KG1 (cell line): Measurements from ENCODE around the gene BEND6.
A peak's percentile ranks its signal among the peaks of the same experiment; 100 is the strongest.
"Not testable (repeated sequence)": the region's sequence is repeated elsewhere in the genome, so short reads cannot be mapped to it uniquely, and the experiment has no call there.

Source experiments
- DNase-seq: peaks from one replicate; lab custom pipeline; 2025; lab: John Stamatoyannopoulos, UW

BEND6 gene

DNA sequence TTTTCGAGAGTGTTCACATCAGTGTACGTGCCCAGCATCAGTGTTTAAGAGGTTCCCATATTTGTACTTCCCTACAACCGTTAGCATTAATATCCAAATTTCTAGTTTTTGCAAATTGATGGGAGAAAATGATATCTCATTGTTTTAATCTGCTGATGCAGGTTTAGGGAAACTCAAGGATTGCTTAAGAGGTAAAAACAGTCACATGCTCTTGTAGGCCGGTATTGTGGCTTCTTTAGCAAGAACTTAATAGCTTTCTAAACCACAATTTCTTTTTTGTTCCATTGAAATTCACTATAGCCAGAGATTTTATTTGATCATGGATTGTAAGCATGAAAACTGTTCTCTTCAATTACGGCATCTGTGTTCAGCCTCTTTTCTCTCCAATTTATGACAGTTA lies 29.5 kb downstream of the BEND6 start:
- DNase-seq: no peak

DNA sequence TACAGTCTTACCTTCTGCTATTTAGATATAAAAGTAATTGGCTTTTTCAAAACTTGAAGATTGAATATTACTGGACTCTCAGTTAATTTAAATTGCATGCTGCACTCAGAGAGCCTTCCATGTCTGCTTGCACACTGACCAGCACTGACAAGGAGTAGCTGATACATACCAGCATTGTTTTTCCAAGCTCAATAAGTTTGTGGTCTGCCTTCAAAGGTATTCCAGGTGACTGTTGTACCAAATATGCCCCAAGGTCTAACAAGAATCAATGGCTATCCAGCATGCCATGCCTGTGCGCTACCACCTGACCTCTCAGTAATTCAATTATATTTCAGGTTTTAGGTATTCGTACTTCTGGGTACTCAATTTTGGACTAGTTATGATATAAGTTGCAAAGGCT lies 30.0 kb downstream of the BEND6 start:
- DNase-seq: no peak

DNA sequence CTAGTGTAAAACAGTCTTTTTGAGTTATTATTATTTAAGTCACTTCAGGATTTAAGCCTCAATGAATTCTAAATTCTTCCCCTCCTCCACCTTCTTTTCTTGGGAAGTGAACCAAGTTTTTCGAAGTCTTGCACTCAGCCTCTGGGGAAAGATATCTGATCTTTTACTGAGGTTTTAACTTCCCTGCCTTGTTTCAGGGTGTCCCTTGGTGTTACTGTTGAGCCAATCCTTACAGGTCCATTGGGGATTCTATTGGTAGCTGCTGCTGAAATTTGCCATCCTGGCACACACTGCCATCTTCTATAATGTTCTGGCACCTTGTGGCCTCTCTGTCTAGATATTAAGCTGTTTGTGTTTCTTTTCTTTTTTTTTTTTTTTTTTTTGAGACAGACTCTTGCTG lies 31.7 kb downstream of the BEND6 start:
- DNase-seq: no peak

DNA sequence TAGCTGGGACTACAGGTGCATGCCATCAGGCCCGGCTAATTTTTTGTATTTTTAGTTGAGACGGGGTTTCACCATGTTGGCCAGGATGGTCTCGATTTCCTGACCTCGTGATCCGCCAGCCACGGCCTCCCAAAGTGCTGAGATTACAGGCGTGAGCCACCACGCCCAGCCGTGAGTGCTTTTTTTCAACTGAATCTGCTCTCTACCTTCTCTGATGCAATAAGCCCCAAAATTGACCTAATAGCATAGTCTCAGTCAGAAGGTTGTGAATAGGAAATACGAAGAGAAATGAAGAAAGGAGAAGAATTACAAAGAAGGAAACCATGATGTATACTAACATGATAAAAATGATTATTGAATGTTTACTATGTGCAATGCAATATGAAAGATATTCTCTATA lies 33.2 kb downstream of the BEND6 start:
- DNase-seq: no peak

DNA sequence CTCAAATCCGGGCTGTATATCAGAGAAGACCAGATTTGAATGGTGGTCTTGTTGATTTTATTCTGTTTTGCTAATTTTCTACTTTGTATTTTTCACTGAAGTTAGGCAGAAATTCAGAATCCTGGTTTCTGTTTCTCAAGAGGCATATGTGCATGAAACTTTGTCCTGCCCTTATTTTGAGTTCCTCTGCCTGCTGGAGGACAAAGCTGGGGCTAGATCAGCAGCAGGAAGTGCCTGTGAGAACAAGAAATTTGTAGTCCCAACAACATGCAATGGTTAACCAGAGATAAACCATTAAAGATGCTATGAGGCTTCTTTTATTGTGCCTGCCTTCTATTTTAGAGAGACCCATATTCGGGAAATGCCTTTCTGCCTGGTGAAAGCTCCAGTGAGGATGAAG lies 37.1 kb downstream of the BEND6 start:
- no peak for DNase-seq

DNA sequence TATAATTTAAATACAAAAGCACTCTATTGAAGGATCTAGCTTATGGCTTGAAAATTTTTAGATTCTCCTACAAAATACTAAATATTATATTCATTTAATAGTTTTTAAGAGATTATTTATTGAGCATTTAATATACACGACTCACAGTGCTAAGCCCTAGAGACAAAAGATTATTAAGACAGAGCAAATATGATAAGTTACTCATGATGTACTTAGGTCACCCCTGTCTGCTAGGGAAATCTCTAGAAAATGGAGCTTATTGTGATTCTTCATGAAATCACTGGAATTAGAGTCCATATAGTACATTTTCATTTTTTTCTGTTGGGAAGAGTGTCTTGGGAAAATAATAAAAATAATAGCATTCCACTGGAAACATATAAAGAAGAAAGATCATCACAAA lies 37.8 kb downstream of the BEND6 start:
- DNase-seq: no peak

DNA sequence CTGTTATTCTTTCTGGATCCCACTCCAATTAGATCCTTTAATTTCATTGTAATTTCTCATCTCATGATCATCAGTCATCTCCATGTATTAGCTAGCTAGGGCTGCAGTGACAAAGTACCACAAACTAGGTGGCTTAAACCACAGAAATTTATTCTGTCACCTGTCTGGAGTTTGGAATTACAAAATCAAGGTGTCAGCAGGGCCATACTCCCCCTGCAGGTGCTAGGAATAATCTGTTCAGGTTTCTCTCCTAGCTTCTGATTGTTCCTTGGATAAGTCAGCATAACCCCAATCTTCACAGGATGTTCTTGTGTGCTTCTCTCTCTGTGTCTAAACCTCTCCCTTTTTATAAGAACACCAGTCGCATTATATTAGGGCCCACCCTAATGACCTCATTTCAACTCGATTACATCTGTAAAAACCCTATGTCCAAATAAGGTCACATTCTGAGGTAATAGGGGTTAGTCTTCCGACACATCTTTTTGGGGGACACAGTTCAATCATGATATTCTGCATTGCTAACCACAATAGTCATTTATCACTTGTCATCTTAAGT lies 40.5 kb downstream of the BEND6 start:
- DNase-seq: no peak

DNA sequence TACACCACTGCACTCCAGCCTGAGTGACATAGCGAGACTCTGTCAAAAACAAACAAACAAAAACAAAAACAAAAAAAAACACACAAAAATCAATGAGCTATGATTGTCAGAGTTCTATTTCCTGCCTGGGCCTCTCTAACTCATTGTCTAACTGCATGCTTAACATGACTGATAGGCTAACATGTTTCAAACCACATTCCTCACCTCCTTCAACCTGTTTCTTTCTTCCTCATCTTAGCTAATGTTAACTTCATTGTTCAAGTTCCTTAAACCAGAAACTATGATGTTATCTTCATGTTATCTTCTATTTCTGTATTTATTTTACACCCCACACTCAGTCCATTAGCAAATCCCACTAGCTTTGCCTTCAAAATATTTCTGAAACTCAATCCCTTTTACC lies 41.5 kb downstream of the BEND6 start:
- DNase-seq: no peak

DNA sequence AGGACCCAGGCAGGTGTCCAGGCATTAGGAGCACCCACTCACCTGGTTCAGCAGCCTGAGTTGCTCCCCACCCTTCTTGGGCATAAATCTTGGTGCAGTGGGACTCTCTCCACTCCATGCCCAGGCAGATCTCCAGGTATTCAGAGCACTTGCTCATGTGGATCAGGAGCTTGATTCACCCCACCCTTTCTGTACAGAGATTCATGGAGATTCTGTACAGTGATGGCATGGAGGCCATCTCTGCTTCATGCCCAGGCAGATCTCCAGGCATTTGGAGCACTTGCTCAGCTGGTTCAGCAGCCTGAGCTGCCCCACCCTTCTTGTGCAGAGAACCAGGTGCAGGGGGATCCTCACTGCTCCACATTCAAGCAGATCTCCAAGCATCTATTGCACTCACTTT lies 44.1 kb downstream of the BEND6 start:
- no peak for DNase-seq

DNA sequence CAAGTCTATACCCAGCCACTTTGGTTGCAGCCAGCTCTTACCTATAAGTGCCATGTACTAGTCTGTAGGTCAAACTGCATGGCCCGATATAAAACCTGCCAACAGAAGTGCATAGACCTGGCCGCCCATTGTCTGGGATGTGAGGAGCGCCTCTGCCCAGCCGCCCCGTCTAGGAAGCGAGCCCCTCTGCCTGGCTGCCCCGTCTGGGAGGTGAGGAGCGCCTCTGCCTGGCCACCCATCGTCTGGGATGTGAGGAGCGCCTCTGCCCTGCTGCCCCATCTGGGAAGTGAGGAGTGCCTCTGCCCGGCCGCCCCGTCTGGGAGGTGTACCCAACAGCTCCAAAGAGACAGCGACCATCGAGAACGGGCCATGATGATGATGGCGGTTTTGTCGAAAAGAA lies 44.8 kb downstream of the BEND6 start:
- DNase-seq: not testable (repeated sequence)

DNA sequence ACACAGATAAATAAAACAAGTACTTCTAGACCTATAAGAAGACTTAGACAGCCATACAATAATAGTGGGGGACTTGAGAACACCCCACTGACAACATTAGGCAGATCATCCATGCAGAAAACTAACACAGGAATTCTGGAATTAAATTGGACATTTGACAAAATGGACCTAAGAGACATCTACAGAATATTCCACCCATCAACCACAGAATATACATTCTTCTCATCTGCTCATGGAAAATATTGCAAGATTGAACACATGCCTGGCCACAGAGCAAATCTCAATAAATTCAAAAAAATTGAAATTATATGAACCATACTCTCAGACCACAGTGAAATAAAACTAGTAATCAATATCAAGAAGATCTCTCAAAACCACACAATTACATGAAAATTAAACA lies 47.3 kb downstream of the BEND6 start:
- DNase-seq: no peak

DNA sequence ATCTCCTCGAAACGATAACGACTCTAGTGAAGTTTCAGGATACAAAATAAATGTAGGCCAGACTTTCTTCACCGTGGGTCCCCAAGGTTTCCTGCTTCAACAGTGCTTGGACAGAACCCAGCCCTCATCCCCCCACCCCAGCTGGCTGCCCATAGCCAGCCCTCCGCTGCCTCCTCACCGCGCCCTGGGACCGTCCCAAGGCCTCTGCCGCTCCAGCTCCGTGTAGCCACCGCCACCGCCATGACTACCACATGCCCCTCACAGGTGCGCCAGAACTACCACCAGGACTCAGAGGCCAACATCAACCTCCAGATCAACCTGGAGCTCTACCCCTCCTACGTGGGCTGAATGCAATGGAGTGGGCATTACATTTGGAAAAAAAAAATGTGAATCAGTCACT lies 49.4 kb downstream of the BEND6 start:
- no peak for DNase-seq

DNA sequence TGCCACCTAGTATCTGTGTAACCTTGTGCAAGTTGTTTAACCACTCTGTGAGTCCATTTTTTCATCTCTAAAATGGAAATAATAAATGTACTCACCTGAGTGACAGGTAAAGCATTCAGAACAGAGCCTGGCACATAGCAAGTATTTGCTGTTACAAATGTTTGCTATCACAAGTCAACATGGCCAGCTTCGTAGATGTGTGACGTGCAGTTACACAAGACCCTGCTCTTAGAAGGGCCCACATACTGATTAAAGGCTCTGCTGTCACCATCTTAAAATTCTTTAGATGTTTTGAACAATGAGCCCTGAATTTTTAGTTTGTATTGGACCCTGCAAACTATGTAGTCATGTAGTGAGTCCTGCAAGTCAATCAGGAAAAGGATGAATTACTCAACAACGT lies 51.2 kb downstream of the BEND6 start:
- DNase-seq: no peak

DNA sequence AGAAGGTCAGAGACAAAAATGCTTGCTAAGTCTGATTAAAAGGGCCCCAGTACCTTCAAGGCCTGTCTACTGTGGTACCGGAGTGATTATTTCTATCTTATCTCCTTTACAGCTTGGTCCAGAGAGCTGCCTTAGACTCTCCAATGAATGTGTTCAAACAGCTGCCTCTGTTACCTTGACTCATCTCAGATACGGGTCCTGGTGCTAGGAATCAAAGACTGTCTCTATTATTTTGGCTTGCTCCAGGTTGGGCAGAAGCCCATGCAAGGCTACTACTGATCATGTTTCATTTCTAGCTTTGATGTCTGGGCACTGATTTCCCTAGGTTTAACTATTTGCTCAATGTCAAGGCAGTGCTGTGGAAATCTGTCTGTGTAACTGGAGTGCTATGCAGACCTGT lies 53.2 kb downstream of the BEND6 start:
- DNase-seq: not testable (repeated sequence)

DNA sequence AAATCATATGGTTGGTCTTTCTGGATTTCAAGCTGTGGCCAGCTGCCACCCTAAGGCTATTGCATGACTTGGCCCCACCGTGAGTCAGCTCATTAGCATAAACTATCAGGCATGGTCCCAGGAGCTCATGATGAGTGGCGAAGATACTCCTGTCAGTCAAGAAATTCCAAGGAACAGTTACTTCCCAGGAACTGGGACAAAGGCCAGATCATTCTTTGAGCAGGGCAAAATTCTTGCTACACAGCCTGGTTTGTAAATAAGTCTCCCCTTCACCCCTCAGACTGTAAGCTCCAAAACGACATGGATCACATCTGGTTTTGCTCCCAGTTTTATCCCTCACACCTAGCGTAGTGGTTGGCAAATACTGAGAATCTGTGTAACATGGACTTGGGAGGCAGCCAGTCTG lies 58.6 kb downstream of the BEND6 start:
- DNase-seq: no peak

DNA sequence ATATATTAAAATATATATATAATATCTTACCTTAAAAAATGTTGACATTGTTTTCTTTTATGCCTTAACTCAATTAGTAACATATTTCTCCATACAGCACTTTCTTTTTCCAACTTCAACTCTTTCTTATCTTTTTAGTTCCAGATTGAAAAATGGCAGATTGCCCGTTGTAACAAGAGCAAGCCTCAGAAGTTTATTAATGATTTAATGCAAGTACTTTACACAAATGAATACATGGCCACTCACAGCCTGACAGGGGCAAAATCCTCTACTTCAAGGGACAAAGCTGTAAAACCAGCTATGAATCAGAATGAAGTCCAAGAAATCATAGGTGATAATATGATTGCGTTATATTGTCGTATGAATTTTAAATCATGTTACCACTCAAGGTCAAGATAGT lies 62.2 kb downstream of the BEND6 start:
- DNase-seq: no peak

DNA sequence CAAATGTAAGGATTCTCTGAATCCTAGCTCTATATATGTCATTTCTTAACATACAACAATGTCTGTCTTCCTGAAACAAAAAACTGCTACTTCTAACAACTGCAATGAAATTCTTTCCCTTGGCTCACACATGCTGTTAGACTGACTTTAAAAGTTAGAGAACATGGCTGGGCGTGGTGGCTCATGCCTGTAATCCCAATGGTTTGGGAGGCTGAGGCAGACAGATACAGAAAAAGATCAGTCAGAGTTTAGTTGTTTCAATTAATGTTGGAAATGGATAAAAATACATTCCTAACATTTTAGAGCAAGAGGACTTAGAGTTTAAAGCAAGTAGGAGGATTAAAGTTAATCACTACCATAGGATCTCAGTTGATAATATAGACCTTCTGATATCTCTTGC lies 62.9 kb downstream of the BEND6 start:
- DNase-seq: no peak

DNA sequence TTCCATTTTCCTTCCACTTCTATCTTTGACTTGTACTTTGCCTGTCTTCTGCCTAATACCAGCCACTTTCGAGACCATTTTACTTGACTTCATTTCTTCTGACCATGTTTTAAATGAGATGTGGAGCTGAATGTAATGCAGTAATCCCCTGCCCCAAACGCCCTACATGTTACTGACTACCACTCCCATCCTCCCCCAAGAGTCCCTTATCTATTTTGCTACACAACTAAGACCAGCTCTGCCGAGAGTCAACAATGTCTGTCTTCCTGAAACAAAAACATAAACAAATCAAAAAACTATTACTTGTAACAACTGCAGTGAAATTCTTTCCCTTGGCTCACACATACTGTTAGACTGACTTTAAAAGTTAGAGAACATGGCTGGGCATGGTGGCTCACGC lies 64.5 kb downstream of the BEND6 start:
- DNase-seq: no peak

DNA sequence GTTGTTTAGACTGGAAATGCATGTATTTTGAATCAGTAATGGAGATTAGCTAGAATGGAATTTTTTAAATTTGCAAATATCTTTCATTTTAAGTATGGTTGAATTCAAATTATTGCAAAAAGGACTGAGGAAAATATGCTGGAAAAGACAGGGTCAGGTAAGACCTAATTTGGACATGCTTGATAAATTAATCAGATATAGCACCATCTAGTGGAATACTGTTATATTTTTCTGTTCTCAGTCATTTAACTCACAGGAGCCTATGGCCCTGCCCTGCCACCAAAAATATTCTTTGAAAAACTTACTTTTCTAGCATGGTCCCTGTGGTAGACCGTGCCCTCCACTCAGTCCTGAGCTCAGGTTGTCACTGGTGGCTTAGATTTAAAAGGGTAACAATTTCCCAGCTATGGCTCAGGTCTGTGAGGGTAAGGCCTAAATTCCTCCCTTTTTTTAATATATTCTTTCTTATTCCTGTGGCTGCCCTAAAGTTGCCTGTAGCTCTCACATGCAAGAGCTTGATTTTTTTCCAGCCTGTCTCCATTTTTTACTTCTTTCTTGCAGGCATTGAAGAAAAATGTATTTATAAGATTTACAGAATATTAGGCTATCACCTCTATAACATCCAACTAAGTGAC lies 66.3 kb downstream of the BEND6 start:
- peak; percentile 28 for DNase-seq

DNA sequence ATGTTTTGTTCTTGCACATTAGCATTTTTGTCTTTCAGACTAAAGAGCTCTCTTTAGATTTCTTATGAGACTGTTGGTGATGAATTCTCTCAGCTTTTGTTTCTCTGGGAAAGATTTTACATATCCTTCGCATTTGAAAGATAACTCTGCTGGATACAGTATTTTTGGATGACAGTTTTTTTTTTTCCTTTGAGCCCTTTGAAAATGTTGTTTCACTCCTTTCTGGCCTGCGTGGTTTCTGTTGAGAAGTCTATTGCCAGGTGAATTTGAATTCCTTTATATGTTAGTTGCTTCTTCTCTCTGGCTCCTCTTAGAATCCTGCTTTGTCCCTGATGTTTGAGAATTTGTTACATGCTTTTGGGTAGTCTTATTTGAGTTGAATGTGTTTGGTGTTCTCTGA lies 69.4 kb downstream of the BEND6 start:
- no peak for DNase-seq

DNA sequence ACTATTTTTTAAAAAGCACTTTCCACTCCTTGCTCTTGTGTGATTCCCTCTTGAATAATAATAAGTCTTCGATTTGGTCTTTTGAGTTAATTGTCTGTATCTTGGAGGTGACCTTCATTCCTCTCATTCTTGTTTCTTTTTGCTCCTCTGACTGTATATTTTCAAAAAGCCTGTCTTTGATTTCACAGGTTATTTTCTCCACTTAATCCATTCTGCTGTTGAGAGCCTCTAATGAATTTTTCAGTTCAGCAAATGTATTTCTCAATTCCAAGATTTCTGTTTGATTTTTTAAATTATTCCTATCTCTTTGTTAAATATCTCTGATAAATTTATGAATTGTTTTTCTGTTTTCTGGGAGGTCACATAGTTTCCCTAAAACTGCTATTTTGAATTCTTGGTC lies 69.9 kb downstream of the BEND6 start:
- DNase-seq: no peak

DNA sequence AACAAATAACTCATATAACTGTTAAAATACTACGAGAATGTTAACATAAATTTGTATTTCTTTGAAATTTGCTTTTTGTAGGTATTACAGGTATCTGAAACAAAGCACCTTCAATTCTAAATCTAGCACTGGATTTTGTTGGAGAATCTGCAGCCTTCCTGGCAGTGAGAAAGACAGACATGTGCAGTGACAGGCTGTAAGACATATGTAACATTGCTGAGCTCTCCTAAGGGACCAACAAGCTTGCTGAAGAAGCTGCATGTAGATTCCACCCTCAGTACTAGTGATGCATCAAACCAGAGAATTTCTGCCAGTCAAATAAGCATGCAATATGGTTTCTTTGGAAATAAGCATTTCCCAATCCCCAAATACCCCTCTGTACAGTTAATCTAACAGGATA lies 71.1 kb downstream of the BEND6 start:
- DNase-seq: no peak

DNA sequence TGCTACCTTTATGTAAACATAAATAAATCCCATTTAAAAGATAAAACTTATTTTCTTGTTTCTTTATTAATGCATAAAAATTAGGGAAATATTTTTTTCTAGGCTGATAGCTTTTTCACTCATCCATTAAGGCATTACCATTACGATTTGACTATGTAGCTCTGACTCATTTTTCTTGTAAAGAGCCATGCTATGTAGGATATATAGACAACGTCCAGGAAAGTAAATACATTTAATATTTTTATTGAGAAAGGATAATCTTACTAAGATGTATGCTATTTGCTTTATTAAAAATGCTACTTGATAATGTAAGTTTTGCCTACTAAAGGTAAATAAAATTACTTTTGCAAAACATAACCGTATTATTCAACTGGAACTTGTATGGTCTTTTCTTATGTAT lies 72.4 kb downstream of the BEND6 start:
- no peak for DNase-seq

DNA sequence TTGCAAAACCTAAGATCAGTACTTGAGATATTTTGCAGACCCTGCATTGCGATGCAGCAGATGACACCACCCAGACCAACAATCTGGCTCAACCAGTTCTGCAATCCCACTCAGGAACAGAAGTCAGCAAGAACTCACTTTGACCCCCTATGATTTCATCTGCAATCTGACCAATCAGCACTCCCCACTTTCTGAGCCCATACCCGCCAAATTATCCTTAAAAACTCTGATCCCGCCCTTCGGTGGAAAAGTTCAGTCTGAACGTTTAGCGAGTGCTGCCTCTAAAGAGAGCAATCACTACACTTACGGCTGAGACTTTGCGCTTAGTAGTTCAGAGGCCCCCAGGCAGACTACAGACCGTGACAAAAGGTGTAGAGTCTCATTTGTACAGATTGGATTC lies 74.3 kb downstream of the BEND6 start:
- DNase-seq: no peak

DNA sequence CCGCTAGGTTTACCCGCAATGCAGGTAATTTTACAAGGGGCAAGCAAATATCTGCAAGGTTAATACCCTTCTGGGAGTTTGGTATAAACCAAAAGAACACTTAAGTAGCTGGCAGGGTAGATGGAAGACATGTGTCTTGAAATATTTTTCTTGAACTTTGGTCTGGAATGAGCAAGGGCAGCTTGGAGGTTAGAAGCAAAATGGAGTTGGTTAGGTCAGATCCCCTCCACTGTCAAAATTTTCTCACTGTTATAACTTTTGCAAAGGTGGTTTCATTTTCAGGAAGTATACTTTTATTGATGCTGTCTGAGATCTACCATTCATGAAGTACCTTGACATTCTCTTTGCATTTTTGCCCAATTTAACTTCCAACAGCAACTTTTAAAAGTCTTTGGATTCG lies 78.3 kb downstream of the BEND6 start:
- no peak for DNase-seq
